ENCODE measurements around the gene ALKBH5.

Gene ALKBH5

DNA sequence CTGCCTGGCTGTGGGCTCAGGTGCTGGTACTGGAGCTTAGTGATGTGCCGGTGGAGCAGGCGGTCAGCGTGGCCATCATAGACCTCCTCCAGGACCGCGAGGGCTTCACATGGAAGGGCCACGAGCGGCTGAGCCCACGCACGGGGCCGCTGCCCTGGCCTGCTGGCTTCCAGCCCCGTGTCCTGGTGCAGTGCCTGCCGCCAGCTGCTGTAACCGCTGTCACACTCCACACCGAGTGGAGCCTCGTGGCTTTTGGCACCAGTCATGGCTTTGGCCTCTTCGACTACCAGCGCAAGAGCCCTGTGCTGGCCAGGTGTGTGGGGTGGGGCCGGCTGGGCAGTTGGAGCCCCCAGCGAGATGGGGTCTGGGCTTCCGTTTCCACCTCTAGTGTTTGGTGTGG is 53.8 kb downstream of the ALKBH5 start:
- Histone ChIP-seq H3K4me1 (ENCODE audit: control insufficient read depth in 2 of 2, insufficient read depth in 2 of 2, low read length in 2 of 2) (no peaks in the 10 kb centered on the region), H3K27me3 (ENCODE audit: control insufficient read depth in 2 of 2, insufficient read depth in 2 of 2, low read length in 2 of 2) (no peaks in the 10 kb centered on the region), H3K9me3 (ENCODE audit: control insufficient read depth in 2 of 2, low read length in 2 of 2) (no peaks in the 10 kb centered on the region), H3K9ac (ENCODE audit: low read depth in 1 of 2, low read length in 2 of 2) (no peak overlapping the region), H3K36me3 (ENCODE audit: control insufficient read depth in 2 of 2, insufficient read depth in 2 of 2, low read length in 2 of 2) (peaks cover 8 to 17% of the 10 kb centered on the region in 2 donors), H3K27ac (ENCODE audit: low read depth in 2 of 2, low read length in 2 of 2) (no peak overlapping the region), H3K4me3 (ENCODE audit: low read length in 2 of 2) (no peak overlapping the region)

DNA sequence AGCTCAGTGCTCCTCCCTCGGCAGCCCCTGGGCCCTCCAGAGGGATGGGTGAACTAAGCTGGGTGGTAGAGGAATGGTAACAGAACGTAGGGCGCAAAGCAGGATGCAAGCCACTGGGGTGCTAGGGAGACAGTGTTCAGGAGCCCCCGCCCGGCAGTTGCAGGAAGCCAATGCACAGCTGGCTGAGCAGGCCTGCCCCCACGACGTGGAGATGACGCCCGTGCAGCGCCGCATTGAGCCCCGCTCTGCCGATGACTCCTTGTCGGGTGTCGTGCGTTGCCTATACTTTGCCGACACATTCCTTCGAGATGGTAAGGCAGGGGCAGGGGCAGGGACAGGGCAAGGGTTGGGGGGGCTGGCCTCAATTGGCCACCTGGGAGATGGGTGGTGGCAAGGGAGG is 54.7 kb downstream of the ALKBH5 start:
- H3K9ac ChIP-seq (ENCODE audit: low read depth in 1 of 2, low read length in 2 of 2): no peak overlapping the region
- no peak overlapping the region for H3K27ac ChIP-seq (ENCODE audit: low read depth in 2 of 2, low read length in 2 of 2)
- H3K4me1 ChIP-seq (ENCODE audit: control insufficient read depth in 2 of 2, insufficient read depth in 2 of 2, low read length in 2 of 2): no peaks in the 10 kb centered on the region
- H3K4me3 ChIP-seq (ENCODE audit: low read length in 2 of 2): no peak overlapping the region
- peaks cover 8 to 18% of the 10 kb centered on the region in 2 donors for H3K36me3 ChIP-seq (ENCODE audit: control insufficient read depth in 2 of 2, insufficient read depth in 2 of 2, low read length in 2 of 2)
- H3K9me3 ChIP-seq (ENCODE audit: control insufficient read depth in 2 of 2, low read length in 2 of 2): no peaks in the 10 kb centered on the region
- no peaks in the 10 kb centered on the region for H3K27me3 ChIP-seq (ENCODE audit: control insufficient read depth in 2 of 2, insufficient read depth in 2 of 2, low read length in 2 of 2)

DNA sequence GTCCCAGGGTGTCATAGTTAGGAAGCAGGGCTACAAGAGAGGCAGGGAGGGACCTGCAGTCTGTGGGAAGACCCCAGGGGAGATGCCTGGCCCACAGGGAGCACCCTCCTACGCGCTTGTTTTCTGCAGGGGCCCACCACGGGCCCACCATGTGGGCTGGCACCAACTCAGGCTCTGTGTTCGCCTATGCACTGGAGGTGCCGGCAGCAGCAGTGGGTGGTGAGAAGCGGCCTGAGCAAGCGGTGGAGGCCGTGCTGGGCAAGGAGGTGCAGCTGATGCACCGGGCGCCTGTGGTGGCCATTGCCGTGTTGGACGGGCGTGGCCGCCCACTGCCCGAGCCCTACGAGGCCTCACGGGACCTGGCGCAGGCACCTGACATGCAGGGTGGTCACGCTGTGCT is 56.8 kb downstream of the ALKBH5 start:
- H3K4me3 ChIP-seq (ENCODE audit: low read length in 2 of 2): no peak overlapping the region
- H3K9me3 ChIP-seq (ENCODE audit: control insufficient read depth in 2 of 2, low read length in 2 of 2): no peaks in the 10 kb centered on the region
- no peak overlapping the region for H3K27ac ChIP-seq (ENCODE audit: low read depth in 2 of 2, low read length in 2 of 2)
- H3K9ac ChIP-seq (ENCODE audit: low read depth in 1 of 2, low read length in 2 of 2): no peak overlapping the region
- H3K27me3 ChIP-seq (ENCODE audit: control insufficient read depth in 2 of 2, insufficient read depth in 2 of 2, low read length in 2 of 2): no peaks in the 10 kb centered on the region
- H3K36me3 ChIP-seq (ENCODE audit: control insufficient read depth in 2 of 2, insufficient read depth in 2 of 2, low read length in 2 of 2): peaks cover 8 to 20% of the 10 kb centered on the region in 2 donors
- H3K4me1 ChIP-seq (ENCODE audit: control insufficient read depth in 2 of 2, insufficient read depth in 2 of 2, low read length in 2 of 2): no peaks in the 10 kb centered on the region

DNA sequence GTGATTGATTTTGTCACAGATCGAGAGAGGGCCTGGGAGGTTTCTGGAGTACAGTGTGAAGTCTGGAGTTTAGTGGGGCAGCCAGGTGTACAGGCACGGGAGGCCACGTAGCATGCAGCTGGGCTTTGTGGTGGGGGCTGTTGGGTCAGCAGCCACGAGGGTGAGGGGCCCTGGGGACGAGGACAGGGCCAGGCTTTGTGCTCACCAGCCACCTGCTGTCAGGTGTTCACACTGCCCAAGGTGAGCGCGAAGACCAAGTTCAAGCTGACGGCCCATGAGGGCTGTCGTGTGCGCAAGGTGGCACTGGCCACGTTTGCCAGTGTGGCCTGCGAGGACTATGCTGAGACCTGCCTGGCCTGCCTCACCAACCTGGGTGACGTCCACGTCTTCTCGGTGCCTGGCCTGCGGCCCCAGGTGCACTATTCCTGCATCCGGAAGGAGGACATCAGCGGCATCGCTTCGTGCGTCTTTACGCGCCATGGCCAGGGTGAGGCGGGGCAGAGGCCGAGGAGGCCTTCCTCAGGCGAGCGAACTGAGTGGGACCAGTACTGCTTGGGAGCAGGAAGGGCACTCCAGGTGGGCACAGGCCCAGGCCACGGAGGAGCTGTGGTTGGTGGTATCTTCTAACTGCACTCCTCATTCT is 57.7 kb downstream of the ALKBH5 start:
- H3K27ac ChIP-seq (ENCODE audit: low read depth in 2 of 2, low read length in 2 of 2): no peak overlapping the region
- H3K4me1 ChIP-seq (ENCODE audit: control insufficient read depth in 2 of 2, insufficient read depth in 2 of 2, low read length in 2 of 2): peaks cover under 1 to 3% of the 10 kb centered on the region in 2 donors
- H3K4me3 ChIP-seq (ENCODE audit: low read length in 2 of 2): no peak overlapping the region
- H3K9ac ChIP-seq (ENCODE audit: low read depth in 1 of 2, low read length in 2 of 2): no peak overlapping the region
- no peaks in the 10 kb centered on the region for H3K27me3 ChIP-seq (ENCODE audit: control insufficient read depth in 2 of 2, insufficient read depth in 2 of 2, low read length in 2 of 2)
- no peaks in the 10 kb centered on the region for H3K9me3 ChIP-seq (ENCODE audit: control insufficient read depth in 2 of 2, low read length in 2 of 2)
- H3K36me3 ChIP-seq (ENCODE audit: control insufficient read depth in 2 of 2, insufficient read depth in 2 of 2, low read length in 2 of 2): peaks cover 17 to 29% of the 10 kb centered on the region in 2 donors

DNA sequence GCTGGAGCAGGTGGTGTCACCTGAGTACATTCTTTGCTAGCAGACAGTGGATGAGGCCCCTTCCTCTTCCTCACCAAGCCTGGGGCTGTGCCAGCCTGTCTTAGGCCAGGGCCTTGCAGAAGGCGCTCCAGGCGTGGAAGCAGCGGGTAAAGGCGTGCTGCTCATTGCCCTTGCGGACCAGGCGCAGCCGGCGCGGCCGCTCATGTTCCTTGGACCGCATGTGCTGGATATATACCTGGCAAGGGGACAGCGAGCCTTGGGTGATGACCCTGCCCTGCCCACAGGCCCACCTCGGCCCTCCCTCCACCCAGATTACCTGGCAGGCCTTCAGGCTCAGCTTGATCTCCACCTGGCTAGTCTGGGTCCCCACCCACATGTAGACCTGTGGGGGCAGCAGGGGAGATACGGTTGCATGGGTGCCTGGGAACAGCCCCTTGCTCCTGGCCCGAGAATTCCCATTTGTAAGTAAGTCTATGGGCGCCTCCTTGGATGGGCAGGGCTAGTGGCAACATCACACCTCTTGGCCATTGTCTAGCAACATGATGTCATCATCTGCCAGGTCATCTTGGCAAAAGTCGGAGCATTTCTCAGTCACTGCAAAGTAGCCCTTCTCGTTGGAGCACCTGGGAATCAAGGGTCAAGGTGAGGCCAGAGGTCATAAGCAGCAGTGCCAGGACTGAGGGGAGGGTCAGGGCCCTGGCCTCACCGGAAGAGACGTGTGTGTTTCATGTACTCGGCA is 61.6 kb downstream of the ALKBH5 start:
- no peak overlapping the region for H3K27ac ChIP-seq (ENCODE audit: low read depth in 2 of 2, low read length in 2 of 2)
- H3K9ac ChIP-seq (ENCODE audit: low read depth in 1 of 2, low read length in 2 of 2): no peak overlapping the region
- H3K9me3 ChIP-seq (ENCODE audit: control insufficient read depth in 2 of 2, low read length in 2 of 2): no peaks in the 10 kb centered on the region
- peaks cover 14 to 15% of the 10 kb centered on the region in 2 donors for H3K4me1 ChIP-seq (ENCODE audit: control insufficient read depth in 2 of 2, insufficient read depth in 2 of 2, low read length in 2 of 2)
- H3K36me3 ChIP-seq (ENCODE audit: control insufficient read depth in 2 of 2, insufficient read depth in 2 of 2, low read length in 2 of 2): peaks cover 44 to 46% of the 10 kb centered on the region in 2 donors
- no peaks in the 10 kb centered on the region for H3K27me3 ChIP-seq (ENCODE audit: control insufficient read depth in 2 of 2, insufficient read depth in 2 of 2, low read length in 2 of 2)
- H3K4me3 ChIP-seq (ENCODE audit: low read length in 2 of 2): no peak overlapping the region

DNA sequence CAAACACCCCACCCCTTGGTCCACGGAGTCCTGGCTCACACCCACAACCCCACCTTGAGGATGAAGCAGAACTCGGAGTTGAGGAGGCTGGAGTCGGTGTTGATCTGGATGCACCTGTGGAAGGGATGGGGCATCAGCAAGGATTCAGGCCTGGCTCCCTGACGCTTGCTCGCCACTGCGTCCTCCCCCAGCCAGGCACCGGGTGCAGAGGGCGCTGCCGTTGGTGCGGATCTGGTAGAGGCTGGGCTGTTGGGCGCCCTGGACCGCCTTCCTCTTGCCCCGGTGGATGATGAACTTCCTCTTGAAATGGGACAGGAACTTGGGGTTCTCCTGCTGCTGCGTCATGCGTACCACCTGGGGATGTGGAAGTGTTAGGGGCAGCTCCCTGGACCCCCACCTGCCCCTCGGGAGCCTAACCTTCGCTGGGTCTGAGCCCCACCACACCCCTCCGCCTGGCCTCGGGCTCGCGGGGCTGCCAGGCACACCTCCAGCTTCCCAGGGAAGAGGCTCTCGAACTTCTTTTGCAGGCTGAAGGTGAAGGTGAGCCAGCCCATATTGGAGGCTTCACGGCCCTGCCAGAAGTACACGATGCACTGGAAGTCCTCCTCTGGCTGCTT is 62.6 kb downstream of the ALKBH5 start:
- H3K4me1 ChIP-seq (ENCODE audit: control insufficient read depth in 2 of 2, insufficient read depth in 2 of 2, low read length in 2 of 2): peaks cover 14 to 18% of the 10 kb centered on the region in 2 donors
- peak overlapping the region; percentile 44 to 60 for H3K4me3 ChIP-seq (ENCODE audit: low read length in 2 of 2)
- peak overlapping the region in 1 of 2 donors; percentile 76 for H3K27ac ChIP-seq (ENCODE audit: low read depth in 2 of 2, low read length in 2 of 2)
- no peaks in the 10 kb centered on the region for H3K27me3 ChIP-seq (ENCODE audit: control insufficient read depth in 2 of 2, insufficient read depth in 2 of 2, low read length in 2 of 2)
- H3K9ac ChIP-seq (ENCODE audit: low read depth in 1 of 2, low read length in 2 of 2): no peak overlapping the region
- H3K9me3 ChIP-seq (ENCODE audit: control insufficient read depth in 2 of 2, low read length in 2 of 2): no peaks in the 10 kb centered on the region
- H3K36me3 ChIP-seq (ENCODE audit: control insufficient read depth in 2 of 2, insufficient read depth in 2 of 2, low read length in 2 of 2): peaks cover 48 to 56% of the 10 kb centered on the region in 2 donors

DNA sequence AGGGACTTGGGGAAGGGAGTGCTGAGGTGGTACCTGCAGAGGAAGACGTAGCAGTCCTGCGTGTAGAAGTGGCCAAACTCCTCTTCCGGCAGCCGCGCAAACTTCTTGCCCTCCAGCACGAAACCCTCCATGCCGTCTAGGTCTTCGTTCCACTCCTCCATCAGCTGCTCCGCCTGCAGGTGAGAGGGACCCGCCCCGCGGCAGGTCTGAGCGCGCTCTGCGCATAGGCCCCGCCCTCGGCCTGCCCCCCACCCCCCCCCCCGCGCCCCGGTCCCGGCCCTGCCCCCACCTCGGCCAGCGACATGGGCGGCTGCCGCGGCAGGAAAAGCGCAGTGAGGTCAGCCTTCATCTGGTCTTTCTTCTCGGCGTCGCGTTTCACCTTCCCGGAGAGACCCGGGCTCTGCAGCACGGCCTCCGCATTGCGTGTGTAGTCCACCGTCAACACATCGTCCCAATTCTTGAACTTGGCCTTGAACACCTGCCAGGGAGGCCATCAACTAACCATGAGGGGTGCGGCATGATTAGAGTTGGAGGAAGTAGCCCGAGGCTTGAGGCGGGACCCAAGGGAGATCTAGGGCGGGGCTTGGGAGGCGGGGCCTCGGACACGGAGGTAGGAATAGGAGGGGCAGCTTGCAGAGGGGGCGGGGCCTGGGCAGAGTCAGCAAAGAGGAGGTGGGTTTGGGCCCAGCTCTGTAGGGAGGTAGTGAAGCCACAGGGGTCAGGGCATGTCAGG is 63.4 kb downstream of the ALKBH5 start:
- Histone ChIP-seq H3K36me3 (ENCODE audit: control insufficient read depth in 2 of 2, insufficient read depth in 2 of 2, low read length in 2 of 2) (peaks cover 56 to 64% of the 10 kb centered on the region in 2 donors), H3K4me1 (ENCODE audit: control insufficient read depth in 2 of 2, insufficient read depth in 2 of 2, low read length in 2 of 2) (peaks cover 14 to 18% of the 10 kb centered on the region in 2 donors), H3K9me3 (ENCODE audit: control insufficient read depth in 2 of 2, low read length in 2 of 2) (no peaks in the 10 kb centered on the region), H3K27ac (ENCODE audit: low read depth in 2 of 2, low read length in 2 of 2) (peak overlapping the region; percentile 76 to 82), H3K4me3 (ENCODE audit: low read length in 2 of 2) (peak overlapping the region; percentile 44 to 63), H3K9ac (ENCODE audit: low read depth in 1 of 2, low read length in 2 of 2) (peak overlapping the region in 1 of 2 donors; percentile 41), H3K27me3 (ENCODE audit: control insufficient read depth in 2 of 2, insufficient read depth in 2 of 2, low read length in 2 of 2) (no peaks in the 10 kb centered on the region)

DNA sequence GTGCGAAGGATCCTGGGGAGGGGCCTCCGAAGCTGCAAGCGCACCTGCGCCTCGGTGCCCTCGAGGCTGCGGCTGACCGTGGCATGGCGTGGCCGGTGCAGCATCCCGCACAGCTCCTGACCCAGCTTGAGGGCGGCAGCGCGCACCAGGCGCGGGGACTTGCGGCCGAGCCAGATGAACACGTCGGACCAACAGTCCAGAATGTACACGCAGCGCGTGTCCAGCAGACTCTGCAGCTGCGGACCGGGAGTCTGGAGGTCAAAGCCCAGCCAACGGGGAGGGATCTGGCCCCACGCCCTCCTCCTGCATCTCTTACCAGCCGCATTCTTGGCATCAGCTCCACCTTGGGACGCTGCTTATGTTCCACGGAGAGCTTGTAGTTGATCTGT is 64.0 kb downstream of the ALKBH5 start:
- Histone ChIP-seq H3K4me3 (ENCODE audit: low read length in 2 of 2) (no peak overlapping the region), H3K4me1 (ENCODE audit: control insufficient read depth in 2 of 2, insufficient read depth in 2 of 2, low read length in 2 of 2) (peaks cover 14 to 18% of the 10 kb centered on the region in 2 donors), H3K27me3 (ENCODE audit: control insufficient read depth in 2 of 2, insufficient read depth in 2 of 2, low read length in 2 of 2) (no peaks in the 10 kb centered on the region), H3K27ac (ENCODE audit: low read depth in 2 of 2, low read length in 2 of 2) (peak overlapping the region; percentile 76 to 82), H3K36me3 (ENCODE audit: control insufficient read depth in 2 of 2, insufficient read depth in 2 of 2, low read length in 2 of 2) (peaks cover 61 to 69% of the 10 kb centered on the region in 2 donors), H3K9me3 (ENCODE audit: control insufficient read depth in 2 of 2, low read length in 2 of 2) (no peaks in the 10 kb centered on the region), H3K9ac (ENCODE audit: low read depth in 1 of 2, low read length in 2 of 2) (no peak overlapping the region)

DNA sequence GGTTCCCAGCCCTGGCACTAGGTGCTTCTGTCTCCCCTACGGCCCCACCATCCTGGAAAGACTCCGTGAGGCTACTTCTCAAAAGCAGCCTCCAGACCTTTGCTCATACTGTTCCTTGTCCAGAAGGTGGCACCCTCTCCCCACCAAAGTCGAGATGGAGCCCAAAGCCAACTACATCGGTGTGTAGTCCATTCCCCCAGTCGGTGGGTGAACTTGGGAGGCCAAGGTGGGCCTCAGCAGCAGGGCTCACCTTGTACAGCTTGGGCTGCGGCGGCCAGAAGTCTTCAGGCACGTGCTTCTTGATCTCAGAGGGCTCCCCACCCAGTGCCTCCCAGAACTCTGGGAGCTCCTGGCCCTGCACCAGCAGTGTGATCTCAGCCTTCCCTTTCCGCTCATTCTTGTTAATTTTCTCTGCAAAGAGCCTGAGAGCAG is 64.7 kb downstream of the ALKBH5 start:
- Histone ChIP-seq H3K27ac (ENCODE audit: low read depth in 2 of 2, low read length in 2 of 2) (peak overlapping the region; percentile 2 to 76), H3K4me1 (ENCODE audit: control insufficient read depth in 2 of 2, insufficient read depth in 2 of 2, low read length in 2 of 2) (peaks cover 14 to 18% of the 10 kb centered on the region in 2 donors), H3K9ac (ENCODE audit: low read depth in 1 of 2, low read length in 2 of 2) (no peak overlapping the region), H3K9me3 (ENCODE audit: control insufficient read depth in 2 of 2, low read length in 2 of 2) (no peaks in the 10 kb centered on the region), H3K4me3 (ENCODE audit: low read length in 2 of 2) (no peak overlapping the region), H3K27me3 (ENCODE audit: control insufficient read depth in 2 of 2, insufficient read depth in 2 of 2, low read length in 2 of 2) (no peaks in the 10 kb centered on the region), H3K36me3 (ENCODE audit: control insufficient read depth in 2 of 2, insufficient read depth in 2 of 2, low read length in 2 of 2) (peaks cover 65 to 73% of the 10 kb centered on the region in 2 donors)

All from mucosa of rectum (tissue), 2 donors.